Epithelial cell of esophagus (primary cell): ENCODE data around the gene DVL2.

Experiments used
- DNase-seq: peaks from one replicate; pipeline ENCODE4 v3.0.0; 2010; ENCODE audit warnings: low read depth
- H3K4me3 ChIP-seq: 2 replicates; pipeline ENCODE4 v1.5.1; 2011; ENCODE audit warnings: mild to moderate bottlenecking, low read length, control low read depth
- TF ChIP-seq, protein P1 (sequence below): IDR thresholded peaks from 2 replicates; pipeline ENCODE4 v1.5.1; 2011; ENCODE audit warnings: low read depth, mild to moderate bottlenecking, low read length, control low read depth, inconsistent platforms; ENCODE audit not compliant: insufficient read depth; ENCODE audit errors: missing control alignments

The DVL2 gene

DNA sequence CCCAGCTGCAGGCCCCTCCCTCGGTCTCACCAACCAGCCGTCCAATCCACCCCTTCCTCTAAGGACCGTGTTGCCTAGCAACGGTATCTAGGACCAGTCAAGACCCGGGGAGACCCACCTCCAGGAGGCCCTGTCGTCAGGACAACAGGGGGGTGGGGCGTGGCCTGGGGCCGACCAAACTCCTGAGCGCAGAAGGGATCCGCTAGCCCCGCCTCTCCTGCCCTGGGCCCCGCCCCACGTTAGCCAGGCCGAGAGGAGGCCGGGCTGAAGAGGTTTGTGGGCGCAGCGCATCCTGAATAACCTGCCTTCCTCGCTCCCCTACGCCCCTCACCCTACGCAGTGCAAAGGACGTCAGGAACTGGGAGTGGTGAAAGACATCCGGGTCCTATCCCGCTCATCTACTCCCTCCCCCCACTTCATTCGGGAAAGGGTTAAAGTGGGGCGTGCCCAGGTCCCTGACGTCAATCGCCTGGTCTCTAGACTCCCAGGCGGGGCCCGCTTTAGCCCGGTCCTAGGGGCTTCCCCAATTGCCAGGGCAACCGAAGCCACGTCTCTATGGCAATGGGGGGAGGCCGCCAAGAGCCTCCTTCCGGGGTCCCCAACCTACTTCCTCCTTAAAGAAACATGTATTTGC, 29.4 kb downstream of the DVL2 start:
- peak overlapping the region; percentile 45 for H3K4me3 ChIP-seq
- peak; percentile 62 for DNase-seq
- TF ChIP-seq, protein P1, sequence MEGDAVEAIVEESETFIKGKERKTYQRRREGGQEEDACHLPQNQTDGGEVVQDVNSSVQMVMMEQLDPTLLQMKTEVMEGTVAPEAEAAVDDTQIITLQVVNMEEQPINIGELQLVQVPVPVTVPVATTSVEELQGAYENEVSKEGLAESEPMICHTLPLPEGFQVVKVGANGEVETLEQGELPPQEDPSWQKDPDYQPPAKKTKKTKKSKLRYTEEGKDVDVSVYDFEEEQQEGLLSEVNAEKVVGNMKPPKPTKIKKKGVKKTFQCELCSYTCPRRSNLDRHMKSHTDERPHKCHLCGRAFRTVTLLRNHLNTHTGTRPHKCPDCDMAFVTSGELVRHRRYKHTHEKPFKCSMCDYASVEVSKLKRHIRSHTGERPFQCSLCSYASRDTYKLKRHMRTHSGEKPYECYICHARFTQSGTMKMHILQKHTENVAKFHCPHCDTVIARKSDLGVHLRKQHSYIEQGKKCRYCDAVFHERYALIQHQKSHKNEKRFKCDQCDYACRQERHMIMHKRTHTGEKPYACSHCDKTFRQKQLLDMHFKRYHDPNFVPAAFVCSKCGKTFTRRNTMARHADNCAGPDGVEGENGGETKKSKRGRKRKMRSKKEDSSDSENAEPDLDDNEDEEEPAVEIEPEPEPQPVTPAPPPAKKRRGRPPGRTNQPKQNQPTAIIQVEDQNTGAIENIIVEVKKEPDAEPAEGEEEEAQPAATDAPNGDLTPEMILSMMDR, result no peak

DNA sequence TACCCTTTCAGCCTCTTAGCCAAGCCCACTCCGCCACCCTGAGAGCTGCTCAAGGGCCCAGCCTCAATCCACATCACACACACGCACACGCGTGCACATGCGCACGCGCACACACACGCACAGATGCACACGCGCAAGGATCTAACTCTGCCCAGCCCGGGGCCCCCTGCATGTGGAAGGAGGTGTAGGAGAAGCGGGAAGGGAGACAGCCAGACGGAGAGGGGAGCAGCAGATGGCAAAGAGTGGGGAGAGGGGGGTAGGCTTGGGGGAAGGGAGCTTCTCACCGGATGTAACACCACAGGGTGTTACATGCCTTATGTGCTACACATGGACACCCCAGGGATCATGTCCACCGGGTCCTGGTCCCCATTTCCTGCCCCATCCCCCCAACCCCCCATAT, 30.0 kb downstream of the DVL2 start:
- DNase-seq, result no peak
- TF ChIP-seq, protein P1, result no peak
- H3K4me3 ChIP-seq, result no peak overlapping the region

GRCh38 chr17:7203391-7203790, 30.9 kb downstream of the DVL2 start:
- no peak for DNase-seq
- H3K4me3 ChIP-seq, result no peak overlapping the region
- TF ChIP-seq, protein P1, result no peak

- DNase-seq, result no peak
Measured at GRCh38 chr17:7196651-7197401, 37.5 kb downstream of the DVL2 start.

DNA sequence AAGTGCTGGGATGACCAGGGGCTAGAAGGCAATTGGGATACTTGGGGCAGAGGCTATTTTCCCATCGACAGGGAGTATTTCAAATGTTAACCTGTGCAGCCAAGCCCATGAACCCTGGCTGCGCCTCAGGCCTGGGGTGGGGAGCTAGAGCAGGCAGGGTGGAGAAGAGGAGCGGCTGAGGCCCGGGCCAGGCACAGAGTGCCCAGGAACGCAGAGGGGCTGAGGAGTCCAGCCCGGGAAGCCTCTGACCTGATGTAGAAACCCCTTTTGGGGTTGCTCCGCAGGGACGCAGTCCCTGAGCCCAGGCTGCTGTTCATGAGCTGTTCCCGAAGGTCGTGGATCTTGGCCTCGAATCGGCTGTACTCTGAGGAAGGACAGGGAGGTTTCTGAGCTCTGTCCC, 38.3 kb downstream of the DVL2 start:
- no peak overlapping the region for H3K4me3 ChIP-seq
- TF ChIP-seq, protein P1, result no peak
- no peak for DNase-seq

More at GRCh38 chr17:7196651-7197401, 37.5 kb downstream of the DVL2 start:
- TF ChIP-seq, protein P1, result no peak
- H3K4me3 ChIP-seq, result no peak overlapping the region

GRCh38 chr17:7192271-7192937, 41.9 kb downstream of the DVL2 start:
- TF ChIP-seq, protein P1, result no peak
- no peak overlapping the region for H3K4me3 ChIP-seq
- DNase-seq, result no peak
